ENCODE results near the gene STAG3. TPM values are rescaled to one million over a fixed set of nuclear protein-coding genes. Genes with fewer than 3 reads are reported as not detected.

Gene STAG3
- total RNA-seq, 6 experiments from 2014 or later = 0.81 to 5.9 (median 4.4) TPM

- H3K27ac ChIP-seq = no peak overlapping the region
- no peak for ATAC-seq
Measured at GRCh38 chr7:100152404-100152803, 25.3 kb upstream of the STAG3 start.

GRCh38 chr7:100152937-100153666 lies 24.6 kb upstream of the STAG3 start:
- no peaks in the 10 kb centered on the region for H3K9me3 ChIP-seq
- intact Hi-C loops (cut with DNase I) = loop anchor here in 1 of 2 donors (5.0 kb wide), 1 partner anchor 54 kb away; no protein-coding TSS in a partner anchor
- ATAC-seq = no peak
- no peak for TF ChIP-seq POLR2A (IDR thresholded peaks at IDR 0.05)
- no peak for TF ChIP-seq CTCF (IDR thresholded peaks at IDR 0.05)
- H3K27ac ChIP-seq = no peak overlapping the region
- no peak for DNase-seq
- no peak overlapping the region for H3K4me3 ChIP-seq
- H3K4me1 ChIP-seq = peaks cover 0 to 23% (median 0%) of the 10 kb centered on the region in 4 donors
- WGBS (ENCODE audit: insufficient coverage, low coverage, low lambda C conversion rate, missing lambda C conversion rate) = 83% methylated on average over 9 of the region's 18 CpGs
- H3K27me3 ChIP-seq = no peaks in the 10 kb centered on the region
- H3K36me3 ChIP-seq = peaks cover 0 to 18% (median 4%) of the 10 kb centered on the region in 4 donors

More at GRCh38 chr7:100152404-100152803, 25.3 kb upstream of the STAG3 start:
- intact Hi-C loops (cut with DNase I) = loop anchor here in 1 of 2 donors (5.0 kb wide), 1 partner anchor 55 kb away; no protein-coding TSS in a partner anchor
- Histone ChIP-seq H3K4me3 (no peak overlapping the region), H3K4me1 (peaks cover 0 to 20% (median 0%) of the 10 kb centered on the region in 4 donors), H3K27me3 (no peaks in the 10 kb centered on the region), H3K36me3 (peaks cover 0 to 18% (median 4%) of the 10 kb centered on the region in 4 donors), H3K9me3 (no peaks in the 10 kb centered on the region)
- no peak for DNase-seq
- TF ChIP-seq POLR2A (IDR thresholded peaks at IDR 0.05) = no peak
- TF ChIP-seq CTCF (IDR thresholded peaks at IDR 0.05) = no peak

GRCh38 chr7:100153708-100154535 lies 23.8 kb upstream of the STAG3 start:
- TF ChIP-seq POLR2A (IDR thresholded peaks at IDR 0.05) = no peak
- TF ChIP-seq CTCF (IDR thresholded peaks at IDR 0.05) = no peak
- Histone ChIP-seq H3K4me1 (peaks cover 0 to 20% (median 0%) of the 10 kb centered on the region in 4 donors), H3K36me3 (peaks cover 0 to 18% (median 4%) of the 10 kb centered on the region in 4 donors), H3K27me3 (no peaks in the 10 kb centered on the region), H3K9me3 (no peaks in the 10 kb centered on the region), H3K27ac (no peak overlapping the region), H3K4me3 (no peak overlapping the region)
- ATAC-seq (no peak), DNase-seq (no peak)
- intact Hi-C loops (cut with DNase I) = loop anchor here in 1 of 2 donors (5.0 kb wide), 1 partner anchor 53 kb away; no protein-coding TSS in a partner anchor
- WGBS (ENCODE audit: insufficient coverage, low coverage, low lambda C conversion rate, missing lambda C conversion rate) = 69% methylated on average over 5 of the region's 16 CpGs

- ATAC-seq (no peak), DNase-seq (no peak)
- WGBS (ENCODE audit: insufficient coverage, low coverage, low lambda C conversion rate, missing lambda C conversion rate) = 0% methylated on average over 1 of the region's 30 CpGs
- H3K36me3 ChIP-seq = peaks cover 0 to 18% (median 4%) of the 10 kb centered on the region in 4 donors
- TF ChIP-seq POLR2A (IDR thresholded peaks at IDR 0.05) (no peak), CTCF (IDR thresholded peaks at IDR 0.05) (no peak)
- peaks cover 0 to 14% (median 0%) of the 10 kb centered on the region in 4 donors for H3K4me1 ChIP-seq
- intact Hi-C loops (cut with DNase I) = loop anchor here in 1 of 2 donors (5.0 kb wide), 1 partner anchor 52 kb away; no protein-coding TSS in a partner anchor
- H3K9me3 ChIP-seq = no peaks in the 10 kb centered on the region
- H3K27me3 ChIP-seq = no peaks in the 10 kb centered on the region
- H3K4me3 ChIP-seq = no peak overlapping the region
- H3K27ac ChIP-seq = no peak overlapping the region
Measured at GRCh38 chr7:100154651-100155491, 22.8 kb upstream of the STAG3 start.
